Upper lobe of right lung (tissue), 1 donor: ENCODE results near the gene PSD4. TPM values are rescaled to one million over a fixed set of nuclear protein-coding genes. Genes with fewer than 3 reads are reported as not detected.

Experiments used
- ATAC-seq: fragments of 200-7000 bp; cut with Tn5 transposase; one replicate; pipeline ENCODE4 v1.9.1; 2020; ENCODE audit warnings: mild to moderate bottlenecking, moderate library complexity
- DNase-seq: peaks from one replicate; pipeline ENCODE4 v3.0.0-alpha.2; 2020
- H3K27ac ChIP-seq: fragments of 200-600 bp; one replicate; pipeline ENCODE4 v1.8.0; 2022
- H3K27me3 ChIP-seq: fragments of 200-600 bp; one replicate; pipeline ENCODE4 v1.8.0; 2022; ENCODE audit warnings: mild to moderate bottlenecking
- H3K36me3 ChIP-seq: fragments of 200-600 bp; one replicate; pipeline ENCODE4 v1.8.0; 2022
- H3K4me1 ChIP-seq: fragments of 200-600 bp; one replicate; pipeline ENCODE4 v1.8.0; 2022
- H3K4me3 ChIP-seq: fragments of 200-600 bp; one replicate; pipeline ENCODE4 v1.8.0; 2022; ENCODE audit warnings: mild to moderate bottlenecking
- H3K9me3 ChIP-seq: fragments of 200-600 bp; one replicate; pipeline ENCODE4 v1.8.0; 2022
- CTCF ChIP-seq: fragments of 200-600 bp; IDR thresholded peaks from one replicate; pipeline ENCODE4 v1.8.0; 2022; ENCODE audit warnings: antibody characterized with exemption
- intact Hi-C: fragments of 100-400 bp; cut with DNase I; formaldehyde crosslinking; loops from one replicate; pipeline ENCODE4 v1.11.0; 2022
- total RNA-seq: library from RNA; stranded (reverse); fragmentation: NEBNext Ultra II Directional; extraction: Animal tissue kit (Norgen Biotek cat#: 25700); gene quantifications from one replicate; pipeline ENCODE4 v1.2.1, GENCODE V29; 2021
- donor health status: DM: no; HTN: yes; CAD: no; lungs with severe emphysema.

Gene PSD4
- total RNA-seq, 1 donor from 2014 or later, result 37.8 TPM

- no peak for ATAC-seq
- no peaks in the 10 kb centered on the region for H3K4me1 ChIP-seq
- H3K36me3 ChIP-seq, result peaks cover 6% of the 10 kb centered on the region
- DNase-seq, result no peak
- no peaks in the 10 kb centered on the region for H3K27me3 ChIP-seq
- H3K9me3 ChIP-seq, result no peaks in the 10 kb centered on the region
- H3K4me3 ChIP-seq, result no peak overlapping the region
- H3K27ac ChIP-seq, result no peak overlapping the region
- intact Hi-C loops, result no loop called here
- no peak for TF ChIP-seq CTCF
Observed at GRCh38 chr2:113187771-113188170, 14.0 kb downstream of the PSD4 start.

GRCh38 chr2:113190871-113191270 is 17.1 kb downstream of the PSD4 start:
- no peak for TF ChIP-seq CTCF
- no peaks in the 10 kb centered on the region for H3K9me3 ChIP-seq
- no peak overlapping the region for H3K4me3 ChIP-seq
- ATAC-seq (no peak), DNase-seq (no peak)
- peaks cover 6% of the 10 kb centered on the region for H3K36me3 ChIP-seq
- H3K27ac ChIP-seq, result no peak overlapping the region
- H3K27me3 ChIP-seq, result no peaks in the 10 kb centered on the region
- intact Hi-C loops, result no loop called here
- no peaks in the 10 kb centered on the region for H3K4me1 ChIP-seq

- TF ChIP-seq CTCF, result no peak
- H3K27me3 ChIP-seq, result no peaks in the 10 kb centered on the region
- no peak for ATAC-seq
Observed at GRCh38 chr2:113192459-113193100, 18.8 kb downstream of the PSD4 start.

GRCh38 chr2:113195923-113196501 is 22.2 kb downstream of the PSD4 start:
- H3K4me3 ChIP-seq, result no peak overlapping the region
- TF ChIP-seq CTCF, result no peak
- no peaks in the 10 kb centered on the region for H3K9me3 ChIP-seq
- H3K27ac ChIP-seq, result no peak overlapping the region
- intact Hi-C loops, result no loop called here
- no peaks in the 10 kb centered on the region for H3K27me3 ChIP-seq
- peaks cover 5% of the 10 kb centered on the region for H3K4me1 ChIP-seq
- no peak for DNase-seq
- peaks cover 14% of the 10 kb centered on the region for H3K36me3 ChIP-seq
- ATAC-seq, result no peak

More at GRCh38 chr2:113192459-113193100, 18.8 kb downstream of the PSD4 start:
- no peak for DNase-seq
- intact Hi-C loops, result no loop called here
- Histone ChIP-seq H3K4me1 (no peaks in the 10 kb centered on the region), H3K36me3 (peaks cover 6% of the 10 kb centered on the region), H3K4me3 (no peak overlapping the region), H3K27ac (no peak overlapping the region), H3K9me3 (no peaks in the 10 kb centered on the region)

- Histone ChIP-seq H3K27ac (no peak overlapping the region), H3K36me3 (peaks cover 22% of the 10 kb centered on the region), H3K4me3 (no peak overlapping the region), H3K9me3 (no peaks in the 10 kb centered on the region), H3K27me3 (no peaks in the 10 kb centered on the region), H3K4me1 (peaks cover 5% of the 10 kb centered on the region)
- TF ChIP-seq CTCF, result no peak
- no peak for DNase-seq
- no peak for ATAC-seq
- intact Hi-C loops, result no loop called here
Observed at GRCh38 chr2:113196839-113197238, 23.1 kb downstream of the PSD4 start.
